ENCODE data around the gene ZNF774.
A peak's percentile ranks its signal among the peaks of the same experiment; 100 is the strongest.
"Not testable (repeated sequence)": the region's sequence is repeated elsewhere in the genome, so short reads cannot be mapped to it uniquely, and the experiment has no call there.

Gene ZNF774

GRCh38 chr15:90352107-90352893 is at the start of gene ZNF774:
TSS of gene ZNF774 (plus strand) at chr15:90352284. CDS start at chr15:90354661, 2,377 bp downstream.
- DNase-seq (ENCODE audit: low spot score): peak; percentile 96

- not testable (repeated sequence) for DNase-seq (ENCODE audit: low spot score)
Measured at GRCh38 chr15:90305355-90305754, 46.7 kb upstream of the ZNF774 start.

GRCh38 chr15:90305932-90306331 is 46.2 kb upstream of the ZNF774 start:
- DNase-seq (ENCODE audit: low spot score): no peak

GRCh38 chr15:90306560-90306959 is 45.5 kb upstream of the ZNF774 start:
- no peak for DNase-seq (ENCODE audit: low spot score)

GRCh38 chr15:90307661-90308060 is 44.4 kb upstream of the ZNF774 start:
- no peak for DNase-seq (ENCODE audit: low spot score)

GRCh38 chr15:90309020-90309419 is 43.1 kb upstream of the ZNF774 start:
- no peak for DNase-seq (ENCODE audit: low spot score)

- DNase-seq (ENCODE audit: low spot score): no peak
Measured at GRCh38 chr15:90315278-90315982, 36.7 kb upstream of the ZNF774 start.

GRCh38 chr15:90316139-90316538 is 35.9 kb upstream of the ZNF774 start:
- no peak for DNase-seq (ENCODE audit: low spot score)

GRCh38 chr15:90318591-90318990 is 33.5 kb upstream of the ZNF774 start:
- DNase-seq (ENCODE audit: low spot score): no peak

- DNase-seq (ENCODE audit: low spot score): peak; percentile 91
Measured at GRCh38 chr15:90320062-90320884, 31.8 kb upstream of the ZNF774 start.

GRCh38 chr15:90320885-90321278 is 31.2 kb upstream of the ZNF774 start:
- DNase-seq (ENCODE audit: low spot score): no peak

- no peak for DNase-seq (ENCODE audit: low spot score)
Measured at GRCh38 chr15:90322538-90322937, 29.5 kb upstream of the ZNF774 start.

- no peak for DNase-seq (ENCODE audit: low spot score)
Measured at GRCh38 chr15:90325726-90326125, 26.4 kb upstream of the ZNF774 start.

- DNase-seq (ENCODE audit: low spot score): no peak
Measured at GRCh38 chr15:90326441-90326840, 25.6 kb upstream of the ZNF774 start.

GRCh38 chr15:90327311-90327710 is 24.8 kb upstream of the ZNF774 start:
- DNase-seq (ENCODE audit: low spot score): no peak

- DNase-seq (ENCODE audit: low spot score): no peak
Measured at GRCh38 chr15:90334304-90334731, 17.8 kb upstream of the ZNF774 start.

- DNase-seq (ENCODE audit: low spot score): peak; percentile 86
Measured at GRCh38 chr15:90336705-90337141, 15.4 kb upstream of the ZNF774 start.

GRCh38 chr15:90337256-90337655 is 14.8 kb upstream of the ZNF774 start:
- DNase-seq (ENCODE audit: low spot score): no peak

- DNase-seq (ENCODE audit: low spot score): no peak
Measured at GRCh38 chr15:90338532-90338931, 13.6 kb upstream of the ZNF774 start.

- DNase-seq (ENCODE audit: low spot score): no peak
Measured at GRCh38 chr15:90340345-90340744, 11.7 kb upstream of the ZNF774 start.

GRCh38 chr15:90343302-90343790 is 8.7 kb upstream of the ZNF774 start:
- peak; percentile 30 for DNase-seq (ENCODE audit: low spot score)

- no peak for DNase-seq (ENCODE audit: low spot score)
Measured at GRCh38 chr15:90344662-90345061, 7.4 kb upstream of the ZNF774 start.
